HEK293 (cell line): ENCODE results near the gene CMIP.

Experiments
- CTCF ChIA-PET: fragments of 350-600 bp; formaldehyde crosslinking; extraction: SDS; loops from one replicate; lab custom pipeline; 2021; ENCODE audit warnings: antibody characterized with exemption; lab: Yijun Ruan, JAX
- POLR2A ChIA-PET: fragments of 300-600 bp; formaldehyde crosslinking; extraction: SDS; loops from one replicate; lab custom pipeline; 2020; ENCODE audit warnings: antibody characterized with exemption, inconsistent platforms; lab: Yijun Ruan, JAX
- H3K27ac ChIP-seq: fragments of 200-500 bp; sonication (Bioruptor generic); 2 replicates; pipeline ENCODE4 v1.5.1; 2014; ENCODE audit warnings: low read depth, low read length, control low read depth, inconsistent platforms; ENCODE audit errors: extremely low read depth
- H3K36me3 ChIP-seq, 2 experiments: fragments of 200-500 bp in 1 of 2; sonication (Bioruptor generic) in 1 of 2; 1 replicate in 1 of 2; 2 replicates in 1 of 2; pipeline ENCODE4 v1.5.1; 2014 to 2017; ENCODE audit warnings: inconsistent platforms in 2 of 2, low read length in 2 of 2; ENCODE audit not compliant: control insufficient read depth in 2 of 2, insufficient read depth in 1 of 2
- H3K4me1 ChIP-seq: fragments of 200-500 bp; sonication (Bioruptor generic); 2 replicates; pipeline ENCODE4 v1.5.1; 2014; ENCODE audit warnings: mild to moderate bottlenecking, low read length, inconsistent platforms; ENCODE audit not compliant: control insufficient read depth, insufficient read depth
- H3K4me3 ChIP-seq: 2 replicates; pipeline ENCODE4 v1.5.1; 2011; ENCODE audit warnings: low read depth, mild to moderate bottlenecking, control low read depth, low read length, moderate library complexity
- H3K9me3 ChIP-seq: fragments of 200-500 bp; sonication (Bioruptor generic); 2 replicates; pipeline ENCODE4 v1.5.1; 2014; ENCODE audit warnings: low read depth, low read length, inconsistent platforms; ENCODE audit not compliant: control insufficient read depth, insufficient read depth
- AEBP2 ChIP-seq: fragments of 450-650 bp; formaldehyde crosslinking; IDR thresholded peaks from 2 replicates; pipeline ENCODE4 v1.5.1; 2016; ENCODE audit warnings: missing biosample characterization, missing genetic modification characterization, borderline replicate concordance
- PRDM1 ChIP-seq: fragments of 450-650 bp; formaldehyde crosslinking; IDR thresholded peaks from 2 replicates; pipeline ENCODE4; 2016; ENCODE audit warnings: missing biosample characterization, missing genetic modification characterization
- SETDB1 ChIP-seq: IDR thresholded peaks from one replicate; pipeline ENCODE4 v1.6.1; 2017; ENCODE audit warnings: mild to moderate bottlenecking, low read length, moderate library complexity, mixed read lengths; ENCODE audit not compliant: insufficient read length
- SP7 ChIP-seq: fragments of 450-650 bp; formaldehyde crosslinking; IDR thresholded peaks from 2 replicates; pipeline ENCODE4 v1.5.1; 2016; ENCODE audit warnings: missing biosample characterization, missing genetic modification characterization
- TCF7L2 ChIP-seq: IDR thresholded peaks from 2 replicates; pipeline ENCODE4 v1.6.1; 2011; ENCODE audit warnings: low read depth, mild to moderate bottlenecking, inconsistent platforms, low read length, moderate library complexity, borderline replicate concordance
- TRIM28 ChIP-seq: IDR thresholded peaks from 2 replicates; pipeline ENCODE4 v1.6.1; 2011; ENCODE audit warnings: low read length, control low read depth, borderline replicate concordance
- YY1 ChIP-seq: fragments of 450-650 bp; formaldehyde crosslinking; IDR thresholded peaks from 2 replicates; pipeline ENCODE4 v1.5.1; 2018; ENCODE audit warnings: missing biosample characterization, missing genetic modification characterization
- ZNF214 ChIP-seq: fragments of 450-650 bp; formaldehyde crosslinking; IDR thresholded peaks from 2 replicates; pipeline ENCODE4 v1.5.1; 2017; ENCODE audit warnings: missing biosample characterization, mild to moderate bottlenecking, missing genetic modification characterization, borderline replicate concordance
- ZNF23 ChIP-seq: fragments of 450-650 bp; formaldehyde crosslinking; IDR thresholded peaks from 2 replicates; pipeline ENCODE4 v1.5.1; 2016; ENCODE audit warnings: missing biosample characterization, missing genetic modification characterization, borderline replicate concordance
- ZNF266 ChIP-seq: fragments of 450-650 bp; formaldehyde crosslinking; IDR thresholded peaks from 2 replicates; pipeline ENCODE4 v1.5.1; 2016; ENCODE audit warnings: missing biosample characterization, missing genetic modification characterization, low read depth
- ZNF274 ChIP-seq, 2 experiments: fragments of 200-500 bp in 1 of 2; fragments of 450-650 bp in 1 of 2; sonication (Bioruptor generic) in 1 of 2; formaldehyde crosslinking in 1 of 2; IDR thresholded peaks; 2 replicates each; pipeline versions ENCODE4 v1.5.1 to v1.6.1; 2014 to 2016; ENCODE audit warnings: borderline replicate concordance in 1 of 2, inconsistent platforms in 1 of 2, low read length in 1 of 2, missing biosample characterization in 1 of 2, missing genetic modification characterization in 1 of 2
- ZNF292 ChIP-seq: fragments of 450-650 bp; formaldehyde crosslinking; IDR thresholded peaks from 2 replicates; pipeline ENCODE4 v1.5.1; 2016; ENCODE audit warnings: low read depth, missing biosample characterization, missing genetic modification characterization, borderline replicate concordance
- ZNF311 ChIP-seq: fragments of 450-650 bp; formaldehyde crosslinking; IDR thresholded peaks from 2 replicates; pipeline ENCODE4 v1.5.1; 2017; ENCODE audit warnings: missing biosample characterization, missing genetic modification characterization, borderline replicate concordance
- ZNF350 ChIP-seq: fragments of 450-650 bp; formaldehyde crosslinking; IDR thresholded peaks from 2 replicates; pipeline ENCODE4 v1.5.0; 2017; ENCODE audit warnings: missing biosample characterization, mild to moderate bottlenecking, missing genetic modification characterization
- ZNF354C ChIP-seq: fragments of 450-650 bp; formaldehyde crosslinking; IDR thresholded peaks from 2 replicates; pipeline ENCODE4 v1.5.1; 2016; ENCODE audit warnings: missing biosample characterization, missing genetic modification characterization, low read depth, borderline replicate concordance
- ZNF366 ChIP-seq: fragments of 450-650 bp; formaldehyde crosslinking; conservative IDR thresholded peaks from 2 replicates; pipeline ENCODE4 v1.5.1; 2016; ENCODE audit warnings: missing biosample characterization, missing genetic modification characterization
- ZNF404 ChIP-seq: fragments of 450-650 bp; formaldehyde crosslinking; IDR thresholded peaks from 2 replicates; pipeline ENCODE4 v1.5.1; 2017; ENCODE audit warnings: missing biosample characterization, missing genetic modification characterization
- ZNF426 ChIP-seq: fragments of 450-650 bp; formaldehyde crosslinking; IDR thresholded peaks from 2 replicates; pipeline ENCODE4 v1.5.1; 2017; ENCODE audit warnings: missing biosample characterization, missing genetic modification characterization, mild to moderate bottlenecking, inconsistent platforms, moderate library complexity
- ZNF514 ChIP-seq: fragments of 450-650 bp; formaldehyde crosslinking; IDR thresholded peaks from 2 replicates; pipeline ENCODE4 v1.5.1; 2016; ENCODE audit warnings: missing biosample characterization, missing genetic modification characterization
- ZNF521 ChIP-seq: fragments of 450-650 bp; formaldehyde crosslinking; IDR thresholded peaks from 2 replicates; pipeline ENCODE4 v1.5.1; 2017; ENCODE audit warnings: missing biosample characterization, mild to moderate bottlenecking, missing genetic modification characterization
- ZNF610 ChIP-seq: fragments of 450-650 bp; formaldehyde crosslinking; IDR thresholded peaks from 2 replicates; pipeline ENCODE4 v1.5.1; 2016; ENCODE audit warnings: missing biosample characterization, missing genetic modification characterization, borderline replicate concordance
- ZNF621 ChIP-seq: fragments of 450-650 bp; formaldehyde crosslinking; IDR thresholded peaks from 2 replicates; pipeline ENCODE4 v1.5.1; 2017; ENCODE audit warnings: missing biosample characterization, missing genetic modification characterization
- ZNF701 ChIP-seq: fragments of 450-650 bp; formaldehyde crosslinking; IDR thresholded peaks from 2 replicates; pipeline ENCODE4 v1.5.1; 2016; ENCODE audit warnings: missing biosample characterization, missing genetic modification characterization
- TF ChIP-seq, protein P1 (sequence below): fragments of 450-650 bp; formaldehyde crosslinking; conservative IDR thresholded peaks from 2 replicates; pipeline ENCODE4 v1.5.1; 2016; ENCODE audit warnings: low read depth, missing biosample characterization, missing genetic modification characterization
- TF ChIP-seq, protein P2 (sequence below): fragments of 450-650 bp; formaldehyde crosslinking; IDR thresholded peaks from 2 replicates; pipeline ENCODE4 v1.5.1; 2016; ENCODE audit warnings: missing biosample characterization, missing genetic modification characterization
- TF ChIP-seq, protein P3 (sequence below): fragments of 450-650 bp; formaldehyde crosslinking; IDR thresholded peaks from 2 replicates; pipeline ENCODE4 v1.5.1; 2016; ENCODE audit warnings: missing biosample characterization, missing genetic modification characterization

Gene CMIP

DNA sequence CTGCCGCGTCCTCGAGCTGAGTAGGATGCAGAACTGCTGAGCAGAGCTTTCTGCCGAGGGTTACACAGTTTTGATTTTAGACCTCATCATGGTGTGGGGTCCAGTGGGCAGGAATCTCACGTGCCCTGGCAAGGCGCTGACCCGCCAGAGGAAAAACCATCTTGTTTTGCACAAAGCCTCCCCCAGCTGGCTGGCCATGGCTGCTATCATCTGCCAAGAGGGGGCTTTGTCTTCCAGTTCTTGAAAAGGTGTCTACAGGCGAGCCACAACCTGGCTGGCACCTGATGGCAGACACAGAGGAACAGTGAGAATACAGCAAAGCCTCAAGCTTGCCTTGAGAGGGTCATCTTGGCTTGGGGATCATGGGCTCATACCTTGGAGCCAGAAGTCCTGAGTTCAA is 118.3 kb downstream of the CMIP start:
- TF ChIP-seq, protein P1, sequence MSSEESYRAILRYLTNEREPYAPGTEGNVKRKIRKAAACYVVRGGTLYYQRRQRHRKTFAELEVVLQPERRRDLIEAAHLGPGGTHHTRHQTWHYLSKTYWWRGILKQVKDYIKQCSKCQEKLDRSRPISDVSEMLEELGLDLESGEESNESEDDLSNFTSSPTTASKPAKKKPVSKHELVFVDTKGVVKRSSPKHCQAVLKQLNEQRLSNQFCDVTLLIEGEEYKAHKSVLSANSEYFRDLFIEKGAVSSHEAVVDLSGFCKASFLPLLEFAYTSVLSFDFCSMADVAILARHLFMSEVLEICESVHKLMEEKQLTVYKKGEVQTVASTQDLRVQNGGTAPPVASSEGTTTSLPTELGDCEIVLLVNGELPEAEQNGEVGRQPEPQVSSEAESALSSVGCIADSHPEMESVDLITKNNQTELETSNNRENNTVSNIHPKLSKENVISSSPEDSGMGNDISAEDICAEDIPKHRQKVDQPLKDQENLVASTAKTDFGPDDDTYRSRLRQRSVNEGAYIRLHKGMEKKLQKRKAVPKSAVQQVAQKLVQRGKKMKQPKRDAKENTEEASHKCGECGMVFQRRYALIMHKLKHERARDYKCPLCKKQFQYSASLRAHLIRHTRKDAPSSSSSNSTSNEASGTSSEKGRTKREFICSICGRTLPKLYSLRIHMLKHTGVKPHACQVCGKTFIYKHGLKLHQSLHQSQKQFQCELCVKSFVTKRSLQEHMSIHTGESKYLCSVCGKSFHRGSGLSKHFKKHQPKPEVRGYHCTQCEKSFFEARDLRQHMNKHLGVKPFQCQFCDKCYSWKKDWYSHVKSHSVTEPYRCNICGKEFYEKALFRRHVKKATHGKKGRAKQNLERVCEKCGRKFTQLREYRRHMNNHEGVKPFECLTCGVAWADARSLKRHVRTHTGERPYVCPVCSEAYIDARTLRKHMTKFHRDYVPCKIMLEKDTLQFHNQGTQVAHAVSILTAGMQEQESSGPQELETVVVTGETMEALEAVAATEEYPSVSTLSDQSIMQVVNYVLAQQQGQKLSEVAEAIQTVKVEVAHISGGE, result no peak
- TF ChIP-seq ZNF354C (tag by site-specific recombination) (no peak), YY1 (tag by site-specific recombination) (no peak), ZNF214 (tag by site-specific recombination) (no peak), ZNF23 (no peak), AEBP2 (tag by site-specific recombination) (no peak), ZNF366 (no peak), ZNF514 (tag by site-specific recombination) (no peak), ZNF274 (IDR thresholded peaks at IDR 0.05; ENCODE audit: low read length) (no peak), ZNF274 (tag by site-specific recombination; IDR thresholded peaks at IDR 0.05; ENCODE audit: borderline replicate concordance) (no peak), ZNF521 (no peak), ZNF311 (tag by site-specific recombination) (no peak), ZNF404 (no peak)
- no peaks in the 10 kb centered on the region for H3K9me3 ChIP-seq
- no peaks in the 10 kb centered on the region for H3K4me1 ChIP-seq
- no peak overlapping the region for H3K4me3 ChIP-seq
- ChIA-PET CTCF (no interaction called here), POLR2A (no interaction called here)
- no peak overlapping the region for H3K27ac ChIP-seq
- no peaks in the 10 kb centered on the region for H3K36me3 ChIP-seq

GRCh38 chr16:81564421-81564911 is 119.9 kb downstream of the CMIP start:
- ChIA-PET CTCF (interaction anchor here (0.8 kb wide), 1 partner anchor 43 kb away, joined by 3 read pairs; no protein-coding TSS in a partner anchor), POLR2A (interaction anchor here (0.6 kb wide), 1 partner anchor 112 kb away, joined by 4 read pairs; no protein-coding TSS in a partner anchor)
- no peaks in the 10 kb centered on the region for H3K36me3 ChIP-seq
- no peak overlapping the region for H3K4me3 ChIP-seq
- no peaks in the 10 kb centered on the region for H3K4me1 ChIP-seq
- no peak overlapping the region for H3K27ac ChIP-seq
- no peaks in the 10 kb centered on the region for H3K9me3 ChIP-seq
- TF ChIP-seq, protein P2, sequence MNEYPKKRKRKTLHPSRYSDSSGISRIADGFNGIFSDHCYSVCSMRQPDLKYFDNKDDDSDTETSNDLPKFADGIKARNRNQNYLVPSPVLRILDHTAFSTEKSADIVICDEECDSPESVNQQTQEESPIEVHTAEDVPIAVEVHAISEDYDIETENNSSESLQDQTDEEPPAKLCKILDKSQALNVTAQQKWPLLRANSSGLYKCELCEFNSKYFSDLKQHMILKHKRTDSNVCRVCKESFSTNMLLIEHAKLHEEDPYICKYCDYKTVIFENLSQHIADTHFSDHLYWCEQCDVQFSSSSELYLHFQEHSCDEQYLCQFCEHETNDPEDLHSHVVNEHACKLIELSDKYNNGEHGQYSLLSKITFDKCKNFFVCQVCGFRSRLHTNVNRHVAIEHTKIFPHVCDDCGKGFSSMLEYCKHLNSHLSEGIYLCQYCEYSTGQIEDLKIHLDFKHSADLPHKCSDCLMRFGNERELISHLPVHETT (tag by site-specific recombination), result no peak
- TF ChIP-seq ZNF311 (tag by site-specific recombination), result no peak
- TF ChIP-seq ZNF701 (tag by site-specific recombination), result no peak
- no peak for TF ChIP-seq ZNF266 (tag by site-specific recombination)
- TF ChIP-seq ZNF621 (tag by site-specific recombination), result no peak
- no peak for TF ChIP-seq ZNF426
- no peak for TF ChIP-seq TCF7L2
- TF ChIP-seq, protein P3, sequence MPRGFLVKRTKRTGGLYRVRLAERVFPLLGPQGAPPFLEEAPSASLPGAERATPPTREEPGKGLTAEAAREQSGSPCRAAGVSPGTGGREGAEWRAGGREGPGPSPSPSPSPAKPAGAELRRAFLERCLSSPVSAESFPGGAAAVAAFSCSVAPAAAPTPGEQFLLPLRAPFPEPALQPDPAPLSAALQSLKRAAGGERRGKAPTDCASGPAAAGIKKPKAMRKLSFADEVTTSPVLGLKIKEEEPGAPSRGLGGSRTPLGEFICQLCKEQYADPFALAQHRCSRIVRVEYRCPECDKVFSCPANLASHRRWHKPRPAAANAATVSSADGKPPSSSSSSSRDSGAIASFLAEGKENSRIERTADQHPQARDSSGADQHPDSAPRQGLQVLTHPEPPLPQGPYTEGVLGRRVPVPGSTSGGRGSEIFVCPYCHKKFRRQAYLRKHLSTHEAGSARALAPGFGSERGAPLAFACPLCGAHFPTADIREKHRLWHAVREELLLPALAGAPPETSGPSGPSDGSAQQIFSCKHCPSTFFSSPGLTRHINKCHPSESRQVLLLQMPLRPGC (tag by site-specific recombination), result no peak
- no peak for TF ChIP-seq TRIM28
- no peak for TF ChIP-seq SP7
- no peak for TF ChIP-seq ZNF274 (IDR thresholded peaks at IDR 0.05; ENCODE audit: low read length)
- TF ChIP-seq ZNF274 (tag by site-specific recombination; IDR thresholded peaks at IDR 0.05; ENCODE audit: borderline replicate concordance), result no peak
- no peak for TF ChIP-seq ZNF292 (tag by site-specific recombination)
- TF ChIP-seq SETDB1, result no peak
- no peak for TF ChIP-seq ZNF610 (tag by site-specific recombination)
- TF ChIP-seq ZNF214 (tag by site-specific recombination), result no peak
- TF ChIP-seq ZNF350 (tag by site-specific recombination), result no peak
- no peak for TF ChIP-seq PRDM1 (tag by site-specific recombination)
